T-helper 9 cell (primary cell): Measurements from ENCODE around the gene SLC25A47.
"Not testable (repeated sequence)": the region's sequence is repeated elsewhere in the genome, so short reads cannot be mapped to it uniquely, and the experiment has no call there.

Source experiments
- DNase-seq: peaks from one replicate; pipeline ENCODE4 v3.0.0-alpha.2; 2020

SLC25A47 gene

GRCh38 chr14:100327128-100327527 is 4.0 kb downstream of the SLC25A47 start:
- DNase-seq, result no peak

GRCh38 chr14:100328495-100329163 is 5.5 kb downstream of the SLC25A47 start:
- no peak for DNase-seq

DNA sequence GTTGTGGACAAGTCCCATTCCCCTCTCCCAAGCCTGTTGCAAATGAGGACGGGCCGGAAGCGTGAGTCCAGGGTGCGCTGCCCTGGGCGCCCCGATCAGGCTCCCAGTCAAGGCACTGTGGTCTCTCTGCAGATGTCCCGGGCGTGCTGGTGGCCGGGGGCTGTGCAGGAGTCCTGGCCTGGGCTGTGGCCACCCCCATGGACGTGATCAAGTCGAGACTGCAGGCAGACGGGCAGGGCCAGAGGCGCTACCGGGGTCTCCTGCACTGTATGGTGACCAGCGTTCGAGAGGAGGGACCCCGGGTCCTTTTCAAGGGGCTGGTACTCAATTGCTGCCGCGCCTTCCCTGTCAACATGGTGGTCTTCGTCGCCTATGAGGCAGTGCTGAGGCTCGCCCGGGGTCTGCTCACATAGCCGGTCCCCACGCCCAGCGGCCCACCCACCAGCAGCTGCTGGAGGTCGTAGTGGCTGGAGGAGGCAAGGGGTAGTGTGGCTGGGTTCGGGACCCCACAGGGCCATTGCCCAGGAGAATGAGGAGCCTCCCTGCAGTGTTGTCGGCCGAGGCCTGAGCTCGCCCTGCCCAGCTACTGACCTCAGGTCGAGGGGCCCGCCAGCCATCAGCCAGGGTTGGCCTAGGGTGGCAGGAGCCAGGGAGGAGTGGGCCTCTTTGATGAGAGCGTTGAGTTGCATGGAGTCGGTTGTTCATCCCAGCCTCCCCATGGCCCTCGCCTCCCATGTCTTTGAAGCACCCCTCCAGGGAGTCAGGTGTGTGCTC is 6.3 kb downstream of the SLC25A47 start:
- no peak for DNase-seq

GRCh38 chr14:100330007-100330344 is 6.8 kb downstream of the SLC25A47 start:
- no peak for DNase-seq

GRCh38 chr14:100330388-100330931 is 7.3 kb downstream of the SLC25A47 start:
- DNase-seq, result no peak

DNA sequence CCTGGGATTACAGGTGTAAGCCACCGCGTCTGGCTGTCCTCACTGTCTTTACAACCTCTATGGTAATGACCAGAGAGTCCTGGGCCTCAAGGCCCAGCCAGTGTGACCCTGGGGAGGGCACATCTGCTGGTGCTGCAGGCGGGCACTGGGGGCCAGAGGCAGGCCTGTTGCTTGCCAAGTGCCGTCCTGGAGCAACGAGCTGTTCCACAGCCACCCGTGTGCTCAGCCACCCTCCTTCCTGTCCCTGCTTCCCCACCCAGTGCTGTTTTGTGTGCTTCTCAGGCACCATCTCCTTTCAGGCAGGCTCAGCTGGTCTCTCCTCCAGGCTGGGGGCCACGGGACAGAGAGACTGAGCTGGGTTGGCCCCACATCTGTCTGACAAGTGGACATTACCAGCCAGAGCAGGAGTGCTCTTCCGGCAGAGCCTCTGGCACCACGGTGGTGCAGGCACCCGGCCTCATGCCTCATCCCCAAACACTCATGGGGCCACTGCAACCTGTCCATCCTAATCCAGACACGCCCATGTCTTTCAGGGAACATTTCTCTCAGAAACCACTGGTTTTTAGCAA is 9.0 kb downstream of the SLC25A47 start:
- no peak for DNase-seq

DNA sequence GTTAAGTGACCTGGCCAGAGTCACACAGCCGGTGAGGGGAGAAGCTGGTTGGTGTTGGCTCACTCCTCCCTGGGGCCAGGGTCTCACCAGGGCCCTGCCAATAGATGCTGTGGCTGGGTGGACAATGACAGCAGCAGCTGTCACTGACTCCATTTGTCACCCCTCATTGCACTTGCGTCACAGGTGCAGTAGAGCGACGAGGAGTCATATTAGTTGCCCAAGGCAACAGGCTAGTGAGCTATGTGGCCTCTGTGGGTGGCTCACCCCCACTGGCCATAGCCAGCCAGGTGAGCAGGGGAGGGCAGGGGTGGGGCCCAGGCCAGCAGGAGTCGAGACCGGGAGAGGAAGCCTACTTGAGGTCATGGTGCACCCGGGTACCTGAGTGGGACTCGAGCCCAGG is 9.7 kb downstream of the SLC25A47 start:
- DNase-seq, result no peak

GRCh38 chr14:100333311-100333710 is 10.2 kb downstream of the SLC25A47 start:
- DNase-seq, result no peak

GRCh38 chr14:100333827-100334226 is 10.7 kb downstream of the SLC25A47 start:
- DNase-seq, result no peak

DNA sequence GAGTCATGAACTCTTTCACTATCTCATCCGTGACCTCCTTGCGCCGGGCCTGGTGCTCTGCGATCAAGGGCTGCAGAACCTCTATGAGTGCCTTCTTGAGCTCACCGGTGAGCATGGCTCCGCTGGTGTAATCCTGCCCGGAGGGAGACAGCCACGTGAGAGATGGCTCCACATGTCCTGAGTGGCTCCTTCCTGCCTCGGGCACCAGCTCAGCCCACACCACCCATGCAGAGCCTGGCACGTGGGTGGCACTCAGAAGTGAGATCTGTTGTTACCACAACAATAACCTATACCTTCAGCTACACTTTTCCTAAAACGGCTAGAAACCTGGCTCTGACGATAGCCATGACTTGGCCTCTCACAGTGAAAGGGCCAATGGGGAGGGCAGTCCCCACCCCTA is 11.8 kb downstream of the SLC25A47 start:
- no peak for DNase-seq

DNA sequence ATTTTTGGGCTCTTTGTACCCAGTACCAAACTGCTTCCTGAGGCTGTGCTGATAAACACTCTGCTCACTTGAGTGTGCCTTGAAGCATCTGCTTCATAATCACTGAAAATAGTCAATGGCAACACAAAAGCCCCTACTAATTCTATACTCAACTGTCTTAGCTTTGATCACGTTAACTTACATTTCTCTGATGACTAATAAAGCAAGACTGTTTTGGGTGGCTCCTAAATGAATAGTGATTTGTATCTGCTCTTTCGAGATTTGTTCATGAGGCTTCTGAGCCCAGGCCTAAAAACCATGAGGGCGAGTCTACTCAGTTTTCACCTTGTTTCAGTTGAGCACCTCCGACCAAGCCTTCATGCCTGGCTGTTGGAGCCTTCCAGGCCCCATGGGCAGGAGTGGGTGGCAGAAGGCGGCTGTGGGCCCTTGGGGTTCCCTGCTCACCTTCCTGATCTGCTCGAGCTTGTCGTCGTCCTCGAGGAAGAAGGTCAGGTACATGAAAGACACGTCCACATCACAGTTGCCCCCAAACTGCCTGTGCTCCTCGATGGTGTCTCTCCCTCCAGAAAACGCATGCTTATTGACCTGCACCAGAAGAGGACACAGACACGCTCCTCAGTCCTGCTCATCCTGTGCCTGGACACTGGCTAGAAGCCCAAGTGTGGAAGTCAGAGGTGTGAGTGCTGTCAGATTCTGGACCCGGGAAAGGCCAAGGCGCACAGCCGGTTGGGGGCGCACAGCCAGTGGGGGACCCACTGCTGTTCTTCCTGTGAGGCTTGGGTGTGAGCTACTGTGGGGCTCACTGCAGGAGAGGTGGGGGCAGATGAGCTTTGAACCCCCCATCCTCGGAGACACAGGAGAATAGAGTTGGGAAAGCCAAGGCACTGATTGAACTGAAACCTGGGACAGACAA is 13.7 kb downstream of the SLC25A47 start:
- no peak for DNase-seq

GRCh38 chr14:100339766-100340422 is 16.8 kb downstream of the SLC25A47 start:
- DNase-seq, result no peak

DNA sequence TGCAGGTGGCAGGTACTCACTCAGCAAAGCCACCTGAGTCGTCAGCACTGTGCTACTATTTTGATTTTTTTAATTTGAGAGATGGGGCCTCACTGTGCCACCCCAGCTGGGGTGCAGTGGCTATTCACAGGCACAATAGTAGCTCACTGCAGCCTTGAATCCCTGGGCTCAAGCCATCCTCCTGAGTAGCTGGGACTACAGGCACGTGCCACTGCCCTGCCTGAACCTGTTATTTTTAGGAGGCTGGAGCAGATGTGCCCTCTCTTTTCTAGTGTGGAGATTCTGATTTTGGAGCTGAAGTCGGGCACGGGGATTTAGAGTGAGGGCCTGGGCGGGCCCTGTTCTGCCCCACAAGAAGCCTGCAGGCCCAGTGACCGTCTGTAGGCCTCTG is 17.3 kb downstream of the SLC25A47 start:
- DNase-seq, result no peak

GRCh38 chr14:100341301-100342031 is 18.3 kb downstream of the SLC25A47 start:
- no peak for DNase-seq

DNA sequence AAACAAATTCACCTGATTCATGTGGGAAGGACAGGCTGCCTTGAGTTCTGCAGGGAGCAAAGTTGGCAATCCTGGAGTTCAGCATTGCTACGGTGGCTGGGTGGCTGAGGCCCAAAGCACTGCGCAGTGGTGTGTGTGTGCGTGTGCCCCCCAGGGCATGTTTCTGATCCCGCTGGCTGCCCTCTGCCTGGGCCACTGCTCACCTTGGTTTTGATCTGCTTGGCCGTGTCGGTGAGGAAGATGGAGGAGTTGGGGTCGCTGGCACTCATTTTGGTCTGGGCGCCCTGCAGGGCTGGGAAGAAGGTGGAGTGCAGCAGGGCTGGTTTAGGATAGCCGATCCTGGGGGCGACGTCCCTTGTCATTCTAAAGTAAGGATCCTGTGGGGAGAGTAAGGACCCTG is 19.1 kb downstream of the SLC25A47 start:
- DNase-seq, result no peak

DNA sequence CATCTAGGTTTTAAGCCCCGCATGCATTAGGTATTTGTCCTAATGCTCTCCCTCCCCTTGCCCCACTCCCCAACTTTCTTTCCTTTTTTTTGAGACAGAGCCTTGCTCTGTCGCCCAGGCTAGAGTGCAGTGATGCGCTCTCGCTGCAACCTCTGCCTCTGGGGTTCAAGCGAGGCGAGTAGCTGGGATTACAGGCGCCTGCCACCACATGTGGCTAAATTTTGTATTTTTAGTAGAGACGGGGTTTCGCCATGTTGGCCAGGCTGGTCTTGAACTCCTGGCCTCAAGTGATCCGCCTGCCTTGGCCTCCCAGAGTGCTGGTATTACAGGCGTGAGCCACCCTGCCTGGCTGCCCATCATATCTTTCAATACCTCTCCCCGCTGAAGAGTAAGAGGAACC is 19.7 kb downstream of the SLC25A47 start:
- DNase-seq, result not testable (repeated sequence)

DNA sequence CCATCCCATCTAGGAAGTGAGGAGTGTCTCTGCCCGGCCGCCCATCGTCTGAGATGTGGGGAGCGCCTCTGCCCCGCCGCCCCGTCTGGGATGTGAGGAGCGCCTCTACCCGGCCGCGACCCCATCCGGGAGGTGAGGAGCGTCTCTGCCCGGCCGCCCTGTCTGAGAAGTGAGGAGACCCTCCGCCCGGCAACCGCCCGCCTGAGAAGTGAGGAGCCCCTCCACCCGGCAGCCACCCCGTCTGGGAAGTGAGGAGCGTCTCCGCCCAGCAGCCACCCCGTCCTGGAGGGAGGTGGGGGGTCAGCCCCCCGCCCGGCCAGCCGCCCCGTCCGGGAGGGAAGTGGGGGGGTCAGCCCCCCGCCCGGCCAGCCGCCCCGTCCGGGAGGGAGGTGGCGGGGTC is 21.5 kb downstream of the SLC25A47 start:
- not testable (repeated sequence) for DNase-seq

GRCh38 chr14:100345711-100346110 is 22.6 kb downstream of the SLC25A47 start:
- DNase-seq, result no peak

GRCh38 chr14:100346306-100347091 is 23.4 kb downstream of the SLC25A47 start:
- no peak for DNase-seq

DNA sequence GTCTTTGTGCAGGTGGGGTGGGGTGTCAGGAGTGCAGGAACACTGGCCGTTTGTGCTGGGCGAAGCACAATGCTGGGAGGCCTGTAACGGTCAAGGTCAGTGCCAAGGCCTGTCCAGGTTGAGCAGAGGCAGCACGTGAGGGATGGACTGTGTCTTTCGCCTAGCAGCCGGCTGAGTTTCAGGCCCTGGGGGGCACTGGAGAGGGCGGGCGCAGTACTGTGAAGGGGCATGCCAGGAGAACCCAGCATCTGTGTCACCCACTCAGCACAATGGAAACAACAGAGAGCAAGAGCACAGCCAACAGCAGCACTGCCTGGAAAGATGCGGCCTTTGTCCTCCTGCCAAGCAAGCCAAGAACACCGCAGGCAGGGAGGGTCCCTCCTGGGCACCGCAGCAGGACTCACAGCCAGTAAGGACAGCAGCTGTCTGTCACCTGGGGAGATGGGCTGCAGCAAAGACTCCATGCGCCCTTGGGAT is 25.2 kb downstream of the SLC25A47 start:
- DNase-seq, result no peak
